HG03575 (cell line): ENCODE measurements around the gene AIFM3.
"Not testable (repeated sequence)": the region's sequence is repeated elsewhere in the genome, so short reads cannot be mapped to it uniquely, and the experiment has no call there.

Source experiments
- ATAC-seq: cut with Tn5 transposase; IDR thresholded peaks from one replicate; pipeline ENCODE4 v1.9.1; 2021; ENCODE audit not compliant: unreplicated experiment, insufficient number of reproducible peaks, low FRiP score; ENCODE audit errors: extremely low read depth

AIFM3 gene

GRCh38 chr22:20968281-20968977 is 1.4 kb downstream of the AIFM3 start:
- no peak for ATAC-seq

- no peak for ATAC-seq
Observed at GRCh38 chr22:20970939-20971657, 4.0 kb downstream of the AIFM3 start.

- not testable (repeated sequence) for ATAC-seq
Observed at GRCh38 chr22:20972014-20972694, 5.1 kb downstream of the AIFM3 start.

GRCh38 chr22:20972933-20973577 is 6.0 kb downstream of the AIFM3 start:
- ATAC-seq = no peak

DNA sequence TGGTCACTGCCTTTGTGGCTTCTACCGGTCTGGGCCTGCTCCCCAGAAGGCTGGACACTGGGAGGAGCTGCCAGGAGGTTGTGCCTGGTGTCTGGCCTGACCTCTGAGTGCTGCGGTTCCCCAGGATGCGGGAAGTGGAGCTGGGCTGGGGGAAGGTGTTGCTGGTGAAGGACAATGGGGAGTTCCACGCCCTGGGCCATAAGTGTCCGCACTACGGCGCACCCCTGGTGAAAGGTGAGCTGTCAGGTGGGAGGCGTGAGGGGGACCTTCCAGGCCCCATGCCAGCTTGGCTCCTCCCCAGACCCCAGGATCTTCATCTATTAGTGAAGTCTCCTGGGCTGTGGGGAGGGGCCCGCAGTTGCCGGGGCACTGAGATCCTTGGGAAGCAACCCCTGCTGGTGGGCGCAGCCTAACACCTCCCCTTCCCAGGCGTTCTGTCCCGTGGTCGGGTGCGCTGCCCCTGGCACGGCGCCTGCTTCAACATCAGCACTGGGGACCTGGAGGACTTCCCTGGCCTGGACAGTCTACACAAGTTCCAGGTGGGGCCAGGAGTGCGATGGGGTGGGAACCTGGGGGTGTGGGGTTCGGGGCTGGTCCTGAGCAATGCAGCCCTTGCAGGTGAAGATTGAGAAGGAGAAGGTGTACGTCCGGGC is 6.7 kb downstream of the AIFM3 start:
- ATAC-seq = no peak

- no peak for ATAC-seq
Observed at GRCh38 chr22:20974336-20974955, 7.4 kb downstream of the AIFM3 start.

DNA sequence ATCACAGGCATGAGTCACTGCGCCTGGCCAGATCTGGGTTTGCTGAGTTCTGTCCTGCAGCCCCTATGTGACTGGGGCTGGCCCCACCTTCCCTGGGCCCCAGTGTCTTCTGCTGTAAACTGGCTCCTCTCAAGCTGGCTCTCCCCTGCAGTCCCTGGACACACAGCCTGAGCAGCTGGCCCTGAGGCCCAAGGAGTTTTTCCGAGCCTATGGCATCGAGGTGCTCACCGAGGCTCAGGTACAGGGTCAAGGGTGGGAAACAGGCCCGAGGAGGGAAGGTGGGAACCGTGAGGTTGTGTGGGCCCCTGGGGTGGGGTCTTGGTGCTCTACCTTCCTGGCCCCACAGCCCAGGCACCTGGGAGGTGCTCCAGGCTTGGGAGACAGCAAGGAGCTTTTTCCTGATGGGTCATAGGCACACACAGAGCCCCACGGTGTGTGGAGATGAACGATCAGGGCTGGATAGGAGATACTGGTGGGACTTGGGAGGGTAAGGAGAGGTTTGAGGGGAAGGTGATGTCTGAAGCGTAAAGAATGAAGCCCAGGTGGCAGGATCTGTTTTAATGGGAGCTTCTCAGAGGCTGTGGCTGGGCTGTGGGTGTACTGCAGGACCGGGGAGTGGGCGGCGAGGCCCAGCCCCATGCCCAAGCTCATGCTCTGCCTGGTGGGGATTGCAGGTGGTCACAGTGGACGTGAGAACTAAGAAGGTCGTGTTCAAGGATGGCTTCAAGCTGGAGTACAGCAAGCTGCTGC is 8.7 kb downstream of the AIFM3 start:
- ATAC-seq = no peak

DNA sequence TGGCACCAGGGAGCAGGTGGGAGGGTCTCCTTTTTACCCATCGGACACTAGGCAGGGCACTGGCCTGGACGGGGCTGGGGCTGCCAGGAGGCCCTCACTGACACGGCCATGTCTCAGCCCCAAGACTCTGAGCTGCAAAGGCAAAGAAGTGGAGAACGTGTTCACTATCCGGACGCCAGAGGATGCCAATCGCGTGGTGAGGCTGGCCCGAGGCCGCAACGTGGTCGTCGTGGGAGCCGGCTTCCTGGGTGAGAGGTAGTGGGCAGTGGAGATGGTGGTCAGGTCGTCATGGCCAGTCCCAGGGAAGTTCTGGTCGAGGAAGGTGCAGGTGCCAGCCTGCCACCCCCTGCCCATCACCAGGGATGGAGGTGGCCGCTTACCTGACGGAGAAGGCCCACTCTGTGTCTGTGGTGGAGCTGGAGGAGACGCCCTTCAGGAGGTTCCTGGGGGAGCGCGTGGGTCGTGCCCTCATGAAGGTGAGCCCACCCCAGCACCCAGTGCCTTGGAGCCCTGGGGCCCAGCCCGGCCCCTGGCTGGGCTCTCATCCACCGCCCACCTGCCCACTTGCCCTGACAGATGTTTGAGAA is 9.3 kb downstream of the AIFM3 start:
- ATAC-seq = no peak

- no peak for ATAC-seq
Observed at GRCh38 chr22:20977019-20977418, 10.0 kb downstream of the AIFM3 start.

DNA sequence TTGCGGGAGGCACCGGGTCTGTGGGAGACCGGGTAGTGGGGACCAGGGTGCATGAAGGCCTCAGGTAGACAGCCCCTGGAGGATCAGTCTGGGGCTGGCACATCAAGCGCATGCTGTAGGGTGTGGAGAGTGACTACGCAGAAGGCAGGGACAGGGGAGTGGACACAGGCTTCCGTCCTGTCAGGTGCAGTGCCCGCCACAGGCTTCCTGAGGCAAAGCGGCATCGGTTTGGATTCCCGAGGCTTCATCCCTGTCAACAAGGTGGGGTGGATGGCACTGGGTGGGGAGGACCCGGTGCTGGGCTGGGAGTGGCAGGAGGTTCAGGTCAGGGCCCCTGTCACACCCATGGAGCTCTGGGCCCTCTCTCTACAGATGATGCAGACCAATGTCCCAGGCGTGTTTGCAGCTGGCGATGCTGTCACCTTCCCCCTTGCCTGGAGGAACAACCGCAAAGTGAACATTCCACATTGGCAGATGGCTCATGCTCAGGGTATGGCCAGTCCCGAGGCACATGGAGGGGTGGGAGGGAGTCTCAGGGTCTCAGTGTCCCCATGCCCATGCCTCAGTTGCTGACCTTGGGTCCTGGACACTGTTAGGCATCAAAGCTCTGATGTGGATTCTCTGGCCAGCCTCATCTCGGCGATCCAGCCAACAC is 10.6 kb downstream of the AIFM3 start:
- no peak for ATAC-seq

- ATAC-seq = no peak
Observed at GRCh38 chr22:20978419-20978818, 11.4 kb downstream of the AIFM3 start.

DNA sequence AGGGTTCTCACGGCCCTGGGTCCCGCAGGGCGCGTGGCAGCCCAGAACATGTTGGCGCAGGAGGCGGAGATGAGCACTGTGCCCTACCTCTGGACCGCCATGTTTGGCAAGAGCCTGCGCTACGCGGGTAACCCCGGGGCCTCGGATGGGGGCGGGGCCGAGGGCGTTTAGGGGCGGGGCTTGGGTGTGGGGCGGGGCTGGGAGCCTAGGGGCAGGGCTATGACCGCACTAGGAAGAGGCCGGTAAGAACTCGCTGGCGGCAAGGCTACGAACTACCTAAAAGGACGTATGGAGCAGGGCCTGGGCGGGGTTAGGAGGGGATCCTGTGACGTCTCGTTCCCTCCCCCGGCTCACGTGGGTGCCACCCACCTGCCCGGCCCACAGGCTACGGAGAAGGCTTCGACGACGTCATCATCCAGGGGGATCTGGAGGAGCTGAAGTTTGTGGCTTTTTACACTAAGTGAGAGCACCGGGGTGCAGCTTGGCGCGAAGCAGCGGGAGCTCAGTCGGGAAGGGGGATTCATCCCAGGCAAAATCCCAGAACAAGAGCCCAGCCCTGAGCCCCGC is 12.3 kb downstream of the AIFM3 start:
- ATAC-seq = no peak

GRCh38 chr22:20979940-20980453 is 12.9 kb downstream of the AIFM3 start:
- ATAC-seq = no peak

GRCh38 chr22:20980523-20980922 is 13.5 kb downstream of the AIFM3 start:
- no peak for ATAC-seq

- ATAC-seq = no peak
Observed at GRCh38 chr22:20980938-20981722, 14.1 kb downstream of the AIFM3 start.
